ENCODE data around the gene SKAP1. TPM values are rescaled to one million over a fixed set of nuclear protein-coding genes. Genes with fewer than 3 reads are reported as not detected.

The SKAP1 gene
- total RNA-seq, 1 donor from 2014 or later, result not detected

DNA sequence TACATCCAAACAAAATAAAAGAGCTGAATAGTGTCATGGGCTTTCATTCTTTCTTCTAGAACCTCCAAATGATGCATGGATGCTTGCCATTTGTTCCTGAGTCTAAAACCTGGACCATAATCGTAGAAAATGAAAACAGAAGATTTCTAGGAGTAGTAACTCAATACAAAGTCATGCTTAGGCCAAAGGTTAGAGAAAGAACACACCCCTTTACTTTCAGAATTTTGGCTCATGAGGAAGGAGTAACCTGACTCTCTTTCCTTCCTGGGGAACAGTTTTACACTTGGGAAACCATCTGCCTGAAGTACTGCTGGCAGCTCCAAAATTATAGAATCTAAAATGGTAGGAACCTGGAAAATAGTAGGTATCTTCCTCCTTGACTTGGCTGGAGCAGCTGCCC is 185.2 kb downstream of the SKAP1 start:
- H3K9me3 ChIP-seq (ENCODE audit: insufficient read depth, low read depth, low read length), result no peaks in the 10 kb centered on the region
- H3K4me2 ChIP-seq (ENCODE audit: low read length), result no peak overlapping the region
- H3K4me3 ChIP-seq (ENCODE audit: insufficient read depth, low read depth, low read length), result no peak overlapping the region
- DNase-seq (ENCODE audit: low read depth) (no peak), FAIRE-seq (no peak)
- Mint-ChIP-seq H3K36me3 (ENCODE audit: low read depth, unreplicated experiment) (no peaks in the 10 kb centered on the region), H3K4me1 (ENCODE audit: low read depth, unreplicated experiment) (peaks cover 41% of the 10 kb centered on the region), H3K9me3 (ENCODE audit: unreplicated experiment) (no peaks in the 10 kb centered on the region), H3K4me3 (ENCODE audit: unreplicated experiment) (no peak overlapping the region), H3K27me3 (ENCODE audit: low read depth, unreplicated experiment) (no peaks in the 10 kb centered on the region), H3K27ac (ENCODE audit: unreplicated experiment) (no peak overlapping the region)
- no peaks in the 10 kb centered on the region for H3K36me3 ChIP-seq (ENCODE audit: insufficient read depth, low read length)
- no peak for TF ChIP-seq EZH2 (IDR thresholded peaks at IDR 0.05; ENCODE audit: insufficient read depth, low read length)
- TF ChIP-seq, protein P1, sequence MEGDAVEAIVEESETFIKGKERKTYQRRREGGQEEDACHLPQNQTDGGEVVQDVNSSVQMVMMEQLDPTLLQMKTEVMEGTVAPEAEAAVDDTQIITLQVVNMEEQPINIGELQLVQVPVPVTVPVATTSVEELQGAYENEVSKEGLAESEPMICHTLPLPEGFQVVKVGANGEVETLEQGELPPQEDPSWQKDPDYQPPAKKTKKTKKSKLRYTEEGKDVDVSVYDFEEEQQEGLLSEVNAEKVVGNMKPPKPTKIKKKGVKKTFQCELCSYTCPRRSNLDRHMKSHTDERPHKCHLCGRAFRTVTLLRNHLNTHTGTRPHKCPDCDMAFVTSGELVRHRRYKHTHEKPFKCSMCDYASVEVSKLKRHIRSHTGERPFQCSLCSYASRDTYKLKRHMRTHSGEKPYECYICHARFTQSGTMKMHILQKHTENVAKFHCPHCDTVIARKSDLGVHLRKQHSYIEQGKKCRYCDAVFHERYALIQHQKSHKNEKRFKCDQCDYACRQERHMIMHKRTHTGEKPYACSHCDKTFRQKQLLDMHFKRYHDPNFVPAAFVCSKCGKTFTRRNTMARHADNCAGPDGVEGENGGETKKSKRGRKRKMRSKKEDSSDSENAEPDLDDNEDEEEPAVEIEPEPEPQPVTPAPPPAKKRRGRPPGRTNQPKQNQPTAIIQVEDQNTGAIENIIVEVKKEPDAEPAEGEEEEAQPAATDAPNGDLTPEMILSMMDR (IDR thresholded peaks at IDR 0.05; ENCODE audit: insufficient read depth, low read depth, low read length), result no peak
- no peaks in the 10 kb centered on the region for H4K20me1 ChIP-seq (ENCODE audit: insufficient read depth, low read length)
- peaks cover 30% of the 10 kb centered on the region for H3K4me1 ChIP-seq (ENCODE audit: insufficient read depth, low read length)
- H3K27me3 ChIP-seq (ENCODE audit: insufficient read depth, low read length), result no peaks in the 10 kb centered on the region
- H2AFZ ChIP-seq (ENCODE audit: low read depth, low read length), result no peak overlapping the region
- H3K27ac ChIP-seq (ENCODE audit: low read depth, low read length), result no peak overlapping the region
- no peak overlapping the region for H3K9ac ChIP-seq (ENCODE audit: low read length)
- H3K79me2 ChIP-seq (ENCODE audit: insufficient read depth, low read length), result no peaks in the 10 kb centered on the region

- no peaks in the 10 kb centered on the region for H3K36me3 ChIP-seq (ENCODE audit: insufficient read depth, low read length)
- peak overlapping the region; percentile 34 for H3K4me2 ChIP-seq (ENCODE audit: low read length)
- no peaks in the 10 kb centered on the region for H3K9me3 ChIP-seq (ENCODE audit: insufficient read depth, low read depth, low read length)
- no peaks in the 10 kb centered on the region for H3K27me3 Mint-ChIP-seq (ENCODE audit: low read depth, unreplicated experiment)
- H3K4me1 ChIP-seq (ENCODE audit: insufficient read depth, low read length), result peaks cover 35% of the 10 kb centered on the region
- peaks cover 43% of the 10 kb centered on the region for H3K4me1 Mint-ChIP-seq (ENCODE audit: low read depth, unreplicated experiment)
- H3K27me3 ChIP-seq (ENCODE audit: insufficient read depth, low read length), result no peaks in the 10 kb centered on the region
- peak overlapping the region; percentile 15 for H3K27ac ChIP-seq (ENCODE audit: low read depth, low read length)
- H3K4me3 ChIP-seq (ENCODE audit: insufficient read depth, low read depth, low read length), result no peak overlapping the region
- no peak overlapping the region for H3K9ac ChIP-seq (ENCODE audit: low read length)
- H3K36me3 Mint-ChIP-seq (ENCODE audit: low read depth, unreplicated experiment), result no peaks in the 10 kb centered on the region
- DNase-seq (ENCODE audit: low read depth) (peak; percentile 47), FAIRE-seq (no peak)
- no peaks in the 10 kb centered on the region for H3K79me2 ChIP-seq (ENCODE audit: insufficient read depth, low read length)
- no peaks in the 10 kb centered on the region for H3K9me3 Mint-ChIP-seq (ENCODE audit: unreplicated experiment)
- H3K4me3 Mint-ChIP-seq (ENCODE audit: unreplicated experiment), result no peak overlapping the region
- peak overlapping the region; percentile 63 for H2AFZ ChIP-seq (ENCODE audit: low read depth, low read length)
- peak overlapping the region; percentile 14 for H3K27ac Mint-ChIP-seq (ENCODE audit: unreplicated experiment)
- no peaks in the 10 kb centered on the region for H4K20me1 ChIP-seq (ENCODE audit: insufficient read depth, low read length)
- TF ChIP-seq, protein P1 (IDR thresholded peaks at IDR 0.05; ENCODE audit: insufficient read depth, low read depth, low read length), result no peak
- TF ChIP-seq EZH2 (IDR thresholded peaks at IDR 0.05; ENCODE audit: insufficient read depth, low read length), result no peak
These were observed 185.8 kb downstream of the SKAP1 start for GRCh38 chr17:48244121-48244711.

DNA sequence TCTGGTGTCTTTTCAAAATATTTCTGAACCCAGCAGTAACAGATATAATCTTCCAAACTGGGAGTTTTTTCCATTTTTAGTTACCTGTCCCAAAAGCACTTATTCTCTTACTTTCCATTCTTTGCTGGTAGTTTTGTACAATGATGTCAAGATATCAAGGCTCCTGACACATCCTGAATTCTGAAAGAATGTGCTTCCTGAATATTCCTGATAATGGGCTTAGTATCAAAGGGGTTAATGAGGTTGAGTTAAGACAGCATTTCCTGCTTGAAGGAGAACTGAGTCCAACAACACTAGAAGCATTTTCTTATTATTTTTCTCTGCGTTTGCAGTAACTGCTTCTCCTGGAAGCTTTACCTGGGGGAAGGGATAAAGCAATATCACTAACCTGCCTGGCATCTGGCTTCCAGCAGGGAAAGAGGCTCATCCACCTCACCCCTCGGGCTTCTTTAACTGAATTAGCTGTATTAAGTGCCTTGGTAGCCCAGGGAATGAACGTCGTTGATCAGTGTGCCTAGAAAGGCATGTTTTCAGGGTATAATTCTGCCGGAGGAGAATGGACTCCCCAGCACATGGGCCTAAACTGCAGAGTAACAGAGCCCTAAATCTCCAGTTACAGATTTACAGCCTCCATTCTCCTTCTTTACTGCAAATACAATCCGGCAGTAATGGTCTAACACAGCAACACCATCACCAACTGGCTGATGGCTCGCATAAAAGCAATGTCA is 188.1 kb downstream of the SKAP1 start:
- Histone ChIP-seq H3K4me1 (ENCODE audit: insufficient read depth, low read length) (peaks cover 45% of the 10 kb centered on the region), H3K27ac (ENCODE audit: low read depth, low read length) (no peak overlapping the region), H3K9ac (ENCODE audit: low read length) (no peak overlapping the region), H4K20me1 (ENCODE audit: insufficient read depth, low read length) (no peaks in the 10 kb centered on the region), H2AFZ (ENCODE audit: low read depth, low read length) (no peak overlapping the region), H3K4me3 (ENCODE audit: insufficient read depth, low read depth, low read length) (no peak overlapping the region), H3K9me3 (ENCODE audit: insufficient read depth, low read depth, low read length) (no peaks in the 10 kb centered on the region), H3K79me2 (ENCODE audit: insufficient read depth, low read length) (no peaks in the 10 kb centered on the region), H3K27me3 (ENCODE audit: insufficient read depth, low read length) (no peaks in the 10 kb centered on the region), H3K36me3 (ENCODE audit: insufficient read depth, low read length) (no peaks in the 10 kb centered on the region), H3K4me2 (ENCODE audit: low read length) (peak overlapping the region; percentile 66)
- no peak for TF ChIP-seq EZH2 (IDR thresholded peaks at IDR 0.05; ENCODE audit: insufficient read depth, low read length)
- TF ChIP-seq, protein P1 (IDR thresholded peaks at IDR 0.05; ENCODE audit: insufficient read depth, low read depth, low read length), result no peak
- H3K9me3 Mint-ChIP-seq (ENCODE audit: unreplicated experiment), result no peaks in the 10 kb centered on the region
- H3K27me3 Mint-ChIP-seq (ENCODE audit: low read depth, unreplicated experiment), result no peaks in the 10 kb centered on the region
- FAIRE-seq, result no peak
- H3K4me1 Mint-ChIP-seq (ENCODE audit: low read depth, unreplicated experiment), result peaks cover 41% of the 10 kb centered on the region
- no peak overlapping the region for H3K4me3 Mint-ChIP-seq (ENCODE audit: unreplicated experiment)
- H3K36me3 Mint-ChIP-seq (ENCODE audit: low read depth, unreplicated experiment), result no peaks in the 10 kb centered on the region
- DNase-seq (ENCODE audit: low read depth), result no peak
- no peak overlapping the region for H3K27ac Mint-ChIP-seq (ENCODE audit: unreplicated experiment)
